CD4-positive, alpha-beta memory T cell (primary cell): ENCODE measurements around the gene ERCC1. TPM values are rescaled to one million over a fixed set of nuclear protein-coding genes. Genes with fewer than 3 reads are reported as not detected.

ENCODE experiments used
- CTCF ChIA-PET: fragments of 350-600 bp; sonication (Branson Sonifier 250); formaldehyde crosslinking; loops from one replicate; lab custom pipeline; 2021; ENCODE audit warnings: inconsistent platforms; ENCODE audit not compliant: partially characterized antibody; lab: Charles Lee
- POLR2A ChIA-PET: fragments of 350-600 bp; sonication (Branson Sonifier 250); formaldehyde crosslinking; loops from one replicate; lab custom pipeline; 2021; ENCODE audit not compliant: partially characterized antibody; lab: Charles Lee
- DNase-seq, 5 donors: peaks; one replicate each; pipeline versions ENCODE4 v3.0.0 to v3.0.0-alpha.2; 2020 to 2022; ENCODE audit warnings: mixed read lengths in 1 of 5
- H3K27ac ChIP-seq: one replicate; pipeline ENCODE4 v1.7.0; 2013; ENCODE audit warnings: low read depth, low read length
- H3K27me3 ChIP-seq: 2 replicates; pipeline ENCODE4 v1.7.0; 2013; ENCODE audit warnings: mild to moderate bottlenecking, low read length, moderate library complexity; ENCODE audit not compliant: insufficient read depth
- H3K36me3 ChIP-seq: 2 replicates; pipeline ENCODE4 v1.7.0; 2013; ENCODE audit warnings: mild to moderate bottlenecking, low read length, moderate library complexity; ENCODE audit not compliant: insufficient read depth
- H3K4me1 ChIP-seq: 2 replicates; pipeline ENCODE4 v1.7.0; 2013; ENCODE audit warnings: mild to moderate bottlenecking, low read length, moderate library complexity; ENCODE audit not compliant: insufficient read depth
- H3K4me3 ChIP-seq, 2 donors: one replicate each; pipeline ENCODE4 v1.7.0; 2013; ENCODE audit warnings: low read length in 2 of 2, mild to moderate bottlenecking in 1 of 2
- H3K9me3 ChIP-seq, 2 donors: one replicate each; pipeline ENCODE4 v1.7.0; 2013; ENCODE audit warnings: low read length in 2 of 2, control low read depth in 1 of 2; ENCODE audit not compliant: control insufficient read depth in 1 of 2
- H3K27ac Mint-ChIP-seq, 7 donors: one replicate each; pipeline ENCODE4 v1.8.0; 2020 to 2021; ENCODE audit warnings: mixed read lengths in 7 of 7, mild to moderate bottlenecking in 6 of 7, inconsistent platforms in 3 of 7, moderate library complexity in 3 of 7
- H3K27me3 Mint-ChIP-seq, 2 donors: one replicate each; pipeline ENCODE4 v1.8.0; 2020 to 2021; ENCODE audit warnings: mixed read lengths in 2 of 2
- H3K36me3 Mint-ChIP-seq, 2 donors: one replicate each; pipeline ENCODE4 v1.8.0; 2020 to 2021; ENCODE audit warnings: mixed read lengths in 2 of 2, inconsistent platforms in 1 of 2, mild to moderate bottlenecking in 1 of 2
- H3K4me1 Mint-ChIP-seq, 4 donors: one replicate each; pipeline ENCODE4 v1.8.0; 2020 to 2021; ENCODE audit warnings: mixed read lengths in 4 of 4, mild to moderate bottlenecking in 1 of 4
- H3K4me3 Mint-ChIP-seq, 8 donors: one replicate each; pipeline ENCODE4 v1.8.0; 2020 to 2021; ENCODE audit warnings: mixed read lengths in 8 of 8, mild to moderate bottlenecking in 7 of 8, moderate library complexity in 6 of 8, inconsistent platforms in 3 of 8
- H3K9me3 Mint-ChIP-seq, 8 donors: one replicate each; pipeline ENCODE4 v1.8.0; 2020 to 2021; ENCODE audit warnings: mixed read lengths in 8 of 8, mild to moderate bottlenecking in 5 of 8, inconsistent platforms in 3 of 8, moderate library complexity in 1 of 8
- intact Hi-C: fragments of 100-400 bp; cut with micrococcal nuclease; formaldehyde crosslinking; loops from one replicate; pipeline ENCODE4 v1.15.1; 2023
- polyA plus RNA-seq, 2 donors: library from polyadenylated mRNA; unstranded; fragments of 300-500 nt; fragmentation: Illumina TruSeq; gene quantifications; one replicate each; pipeline ENCODE4 v1.2.3, GENCODE V29; 2021
- total RNA-seq, 2 experiments: library from RNA; stranded (reverse); gene quantifications; one replicate each; pipeline ENCODE4 v1.2.3, GENCODE V29; 2021

Gene ERCC1
- total and polyA plus RNA-seq, 4 experiments from 2014 or later: 36.2 to 46.9 (median 42.4) TPM

GRCh38 chr19:45402298-45403061 is 21.2 kb downstream of the ERCC1 start:
- DNase-seq: no peak
- H3K4me3 ChIP-seq: no peak overlapping the region
- CTCF ChIA-PET: interaction anchor here (1.7 to 3.4 kb wide), 2 partner anchors 37 to 76 kb away, joined by 8 to 11 read pairs; no protein-coding TSS in a partner anchor
- no peak overlapping the region for H3K27ac ChIP-seq
- POLR2A ChIA-PET: interaction anchor here (0.8 to 1.1 kb wide), 2 partner anchors 76 to 239 kb away, joined by 3 read pairs; no protein-coding TSS in a partner anchor
- H3K4me1 ChIP-seq: peaks cover 45% of the 10 kb centered on the region
- no peaks in the 10 kb centered on the region for H3K36me3 ChIP-seq
- H3K36me3 Mint-ChIP-seq: peaks cover 0 to 7% of the 10 kb centered on the region in 2 donors
- H3K27me3 Mint-ChIP-seq: peaks cover 23 to 35% of the 10 kb centered on the region in 2 donors
- intact Hi-C loops: no loop called here
- no peak overlapping the region for H3K27ac Mint-ChIP-seq
- H3K4me1 Mint-ChIP-seq: peaks cover 17 to 42% (median 31%) of the 10 kb centered on the region in 4 donors
- H3K9me3 ChIP-seq: no peaks in the 10 kb centered on the region
- H3K27me3 ChIP-seq: peaks cover 16% of the 10 kb centered on the region
- H3K9me3 Mint-ChIP-seq: no peaks in the 10 kb centered on the region
- peak overlapping the region in 1 of 8 donors; percentile 20 for H3K4me3 Mint-ChIP-seq

DNA sequence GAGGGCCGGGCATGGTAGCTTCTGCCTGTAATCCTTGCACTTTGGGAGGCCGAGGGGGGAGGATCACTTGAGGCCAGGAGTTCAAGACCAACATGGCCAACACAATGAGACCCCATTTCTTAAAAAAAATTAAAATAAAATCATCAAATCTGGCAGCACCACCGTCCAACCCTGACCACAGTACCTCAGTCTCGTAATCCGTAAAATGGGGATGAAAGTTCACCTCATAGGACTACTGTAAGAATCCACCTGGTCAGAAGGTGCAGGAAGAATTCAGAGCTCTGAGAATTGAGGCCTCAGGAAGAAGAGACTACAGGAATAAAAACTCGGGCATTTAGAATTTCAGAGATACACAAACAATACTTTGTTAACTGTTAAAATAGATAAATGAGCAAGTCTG is 21.9 kb downstream of the ERCC1 start:
- Mint-ChIP-seq H3K27ac (no peak overlapping the region), H3K4me3 (no peak overlapping the region), H3K4me1 (peaks cover 15 to 42% (median 28%) of the 10 kb centered on the region in 4 donors), H3K36me3 (peaks cover 0 to 7% of the 10 kb centered on the region in 2 donors), H3K9me3 (no peaks in the 10 kb centered on the region), H3K27me3 (peaks cover 25 to 39% of the 10 kb centered on the region in 2 donors)
- Histone ChIP-seq H3K27me3 (peaks cover 16% of the 10 kb centered on the region), H3K36me3 (no peaks in the 10 kb centered on the region), H3K4me3 (no peak overlapping the region), H3K9me3 (no peaks in the 10 kb centered on the region), H3K4me1 (peaks cover 38% of the 10 kb centered on the region), H3K27ac (no peak overlapping the region)
- CTCF ChIA-PET: interaction anchor here (0.6 to 3.4 kb wide), 3 partner anchors 9 to 77 kb away, joined by 3 to 11 read pairs (median 8); no protein-coding TSS in a partner anchor
- intact Hi-C loops: no loop called here
- POLR2A ChIA-PET: interaction anchor here (0.8 to 1.1 kb wide), 2 partner anchors 77 to 240 kb away, joined by 3 read pairs; no protein-coding TSS in a partner anchor
- no peak for DNase-seq

GRCh38 chr19:45400192-45400591 is 23.5 kb downstream of the ERCC1 start:
- Histone ChIP-seq H3K36me3 (no peaks in the 10 kb centered on the region), H3K27me3 (peaks cover 16% of the 10 kb centered on the region), H3K4me1 (peaks cover 26% of the 10 kb centered on the region), H3K27ac (no peak overlapping the region), H3K9me3 (no peaks in the 10 kb centered on the region), H3K4me3 (no peak overlapping the region)
- ChIA-PET CTCF (interaction anchor here (0.6 to 1.1 kb wide), 4 partner anchors 14 to 96 kb away, joined by 3 to 6 read pairs (median 4); no protein-coding TSS in a partner anchor), POLR2A (no interaction called here)
- no peaks in the 10 kb centered on the region for H3K36me3 Mint-ChIP-seq
- H3K4me3 Mint-ChIP-seq: peak overlapping the region in 1 of 8 donors; percentile 15
- H3K9me3 Mint-ChIP-seq: no peaks in the 10 kb centered on the region
- H3K27me3 Mint-ChIP-seq: peaks cover 24 to 36% of the 10 kb centered on the region in 2 donors
- peaks cover 7 to 26% (median 16%) of the 10 kb centered on the region in 4 donors for H3K4me1 Mint-ChIP-seq
- no peak overlapping the region for H3K27ac Mint-ChIP-seq
- no peak for DNase-seq
- intact Hi-C loops: no loop called here

GRCh38 chr19:45395821-45396617 is 27.7 kb downstream of the ERCC1 start:
- ChIA-PET CTCF (no interaction called here), POLR2A (no interaction called here)
- no peaks in the 10 kb centered on the region for H3K36me3 Mint-ChIP-seq
- H3K27ac Mint-ChIP-seq: no peak overlapping the region
- H3K4me3 Mint-ChIP-seq: no peak overlapping the region
- no peak overlapping the region for H3K4me3 ChIP-seq
- no peaks in the 10 kb centered on the region for H3K27me3 ChIP-seq
- peaks cover 10% of the 10 kb centered on the region for H3K4me1 ChIP-seq
- no peak overlapping the region for H3K27ac ChIP-seq
- H3K27me3 Mint-ChIP-seq: peaks cover 13 to 19% of the 10 kb centered on the region in 2 donors
- intact Hi-C loops: no loop called here
- H3K4me1 Mint-ChIP-seq: peaks cover 3 to 16% (median 5%) of the 10 kb centered on the region in 4 donors
- no peaks in the 10 kb centered on the region for H3K36me3 ChIP-seq
- DNase-seq: no peak
- no peaks in the 10 kb centered on the region for H3K9me3 ChIP-seq
- no peaks in the 10 kb centered on the region for H3K9me3 Mint-ChIP-seq

DNA sequence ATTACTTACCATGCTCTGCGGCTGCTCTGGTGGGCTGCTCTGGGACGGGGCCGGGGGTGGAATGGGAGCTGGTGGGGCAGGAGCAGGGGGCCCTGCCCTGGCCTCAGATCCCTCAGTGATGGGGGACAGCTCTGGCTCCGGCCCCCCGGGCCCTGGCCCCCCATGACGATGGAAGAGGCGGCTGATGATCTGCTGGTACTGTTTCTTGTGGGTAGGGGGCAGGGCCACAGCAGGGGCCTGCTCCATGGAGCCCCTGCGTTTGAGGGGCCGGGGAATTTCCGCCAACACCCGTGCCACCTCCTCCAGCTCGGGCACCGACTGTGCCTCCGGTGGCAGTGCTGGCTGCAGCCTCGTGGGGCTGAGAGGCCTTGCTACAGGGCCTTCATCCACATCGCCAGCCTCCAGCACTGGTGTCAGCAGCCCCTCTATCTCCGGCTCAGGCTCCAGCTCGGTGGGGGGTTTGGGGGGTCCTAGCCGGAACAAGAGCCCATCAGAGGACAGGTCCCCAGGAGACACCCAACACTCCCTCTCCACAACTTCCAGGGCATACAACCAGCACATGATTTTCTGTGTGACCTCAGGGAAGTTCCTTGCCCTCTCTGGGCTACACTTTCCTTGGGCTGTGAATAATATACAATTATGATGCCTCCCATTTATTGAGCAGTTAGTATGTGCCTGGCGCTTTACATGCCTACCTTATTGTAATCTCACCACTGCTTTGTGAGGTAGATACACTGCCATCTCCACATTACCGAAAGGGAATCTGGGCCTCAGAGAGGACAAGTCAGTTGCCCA is 31.6 kb downstream of the ERCC1 start:
- Mint-ChIP-seq H3K4me1 (peaks cover 0 to 3% (median 0%) of the 10 kb centered on the region in 4 donors), H3K27me3 (peaks cover 7 to 12% of the 10 kb centered on the region in 2 donors), H3K4me3 (no peak overlapping the region), H3K36me3 (no peaks in the 10 kb centered on the region), H3K27ac (no peak overlapping the region), H3K9me3 (no peaks in the 10 kb centered on the region)
- Histone ChIP-seq H3K4me3 (no peak overlapping the region), H3K36me3 (no peaks in the 10 kb centered on the region), H3K27me3 (no peaks in the 10 kb centered on the region), H3K27ac (no peak overlapping the region), H3K4me1 (no peaks in the 10 kb centered on the region), H3K9me3 (no peaks in the 10 kb centered on the region)
- DNase-seq: no peak
- POLR2A ChIA-PET: interaction anchor here (0.6 kb wide), 1 partner anchor 217 kb away, joined by 3 read pairs; no protein-coding TSS in a partner anchor
- CTCF ChIA-PET: no interaction called here
- intact Hi-C loops: no loop called here

DNA sequence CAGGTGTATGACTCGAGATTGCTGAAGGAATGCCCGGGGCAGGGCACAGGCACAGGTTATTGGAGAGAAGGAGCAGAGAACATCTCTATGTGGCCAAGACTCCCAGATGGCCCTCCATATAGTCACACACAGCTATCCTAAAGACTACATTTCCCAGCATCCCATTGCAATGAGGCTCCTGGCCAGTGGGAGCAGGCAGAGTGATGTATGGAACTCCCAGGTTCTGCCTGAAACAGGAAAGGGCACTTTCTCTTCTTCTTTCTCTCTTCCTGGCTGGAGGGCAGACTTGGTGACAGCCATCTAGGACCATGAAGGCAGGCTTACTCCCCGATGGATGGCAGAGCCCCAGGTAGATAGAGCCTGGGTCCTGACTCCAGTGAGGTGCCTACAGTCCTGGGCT is 32.4 kb downstream of the ERCC1 start:
- CTCF ChIA-PET: no interaction called here

More for the DNA sequence above, 32.4 kb downstream of the ERCC1 start:
- H3K9me3 ChIP-seq: no peaks in the 10 kb centered on the region
- intact Hi-C loops: no loop called here
- H3K27ac Mint-ChIP-seq: peak overlapping the region in 1 of 7 donors; percentile 68
- no peaks in the 10 kb centered on the region for H3K36me3 ChIP-seq
- H3K4me3 ChIP-seq: no peak overlapping the region
- DNase-seq: no peak
- H3K4me3 Mint-ChIP-seq: no peak overlapping the region
- no peaks in the 10 kb centered on the region for H3K9me3 Mint-ChIP-seq
- H3K4me1 Mint-ChIP-seq: no peaks in the 10 kb centered on the region
- peaks cover 4 to 10% of the 10 kb centered on the region in 2 donors for H3K27me3 Mint-ChIP-seq
- no peaks in the 10 kb centered on the region for H3K4me1 ChIP-seq
- POLR2A ChIA-PET: no interaction called here
- no peaks in the 10 kb centered on the region for H3K36me3 Mint-ChIP-seq
- H3K27me3 ChIP-seq: peaks cover 1% of the 10 kb centered on the region
- H3K27ac ChIP-seq: no peak overlapping the region
